GM18909 (cell line): ENCODE data around the gene APPL2.

Source experiments
- ATAC-seq: cut with Tn5 transposase; IDR thresholded peaks from one replicate; pipeline ENCODE4 v1.9.1; 2021; ENCODE audit warnings: mild to moderate bottlenecking; ENCODE audit not compliant: unreplicated experiment, poor library complexity

The APPL2 gene

GRCh38 chr12:105142259-105142658 is 93.7 kb downstream of the APPL2 start:
- no peak for ATAC-seq

- ATAC-seq = no peak
Measured at GRCh38 chr12:105141320-105141922, 94.6 kb downstream of the APPL2 start.

- no peak for ATAC-seq
Measured at GRCh38 chr12:105138248-105138647, 97.7 kb downstream of the APPL2 start.
